ENCODE measurements around the gene MYO19. TPM values are rescaled to one million over a fixed set of nuclear protein-coding genes. Genes with fewer than 3 reads are reported as not detected.

MYO19 gene
- total RNA-seq, 1 experiment from 2014 or later, result 144 TPM

DNA sequence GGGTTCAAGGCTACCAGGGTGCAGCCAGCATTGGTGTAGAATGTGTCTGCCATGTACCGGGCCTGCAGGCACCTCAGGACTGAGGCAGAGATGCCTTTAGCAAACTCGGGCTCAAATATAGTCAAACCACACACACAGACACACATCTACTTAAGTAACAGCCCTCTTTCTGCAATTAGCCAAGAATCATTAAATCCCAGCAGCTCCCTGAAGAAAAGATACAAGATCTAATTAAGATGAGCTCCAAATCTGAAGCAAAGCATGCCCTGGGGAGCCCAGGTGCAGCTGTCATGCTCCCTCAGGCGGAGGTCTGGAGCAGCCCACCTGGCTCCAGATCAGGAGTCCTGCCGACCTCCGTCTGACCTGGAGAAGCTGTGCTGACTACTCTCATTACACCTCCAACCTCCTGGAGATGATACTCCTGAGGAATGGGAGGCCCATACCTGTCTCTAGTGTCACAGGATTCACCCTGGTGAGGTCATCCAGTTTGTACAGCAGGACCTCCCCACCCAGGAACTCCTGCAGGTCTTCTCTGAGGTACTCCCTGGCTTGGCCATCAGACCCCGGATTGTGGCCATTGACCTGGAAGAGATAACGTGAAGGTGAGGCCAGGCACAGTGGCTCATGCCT lies 6.9 kb downstream of the MYO19 start:
- H3K23me2 ChIP-seq (ENCODE audit: insufficient read length, low read depth, low read length, poor library complexity, severe bottlenecking), result no peaks in the 10 kb centered on the region
- H2BK20ac ChIP-seq (ENCODE audit: low read depth, low read length, poor library complexity, severe bottlenecking), result no peak overlapping the region
- H3K27ac ChIP-seq (ENCODE audit: insufficient read length, low read depth, low read length), result no peak overlapping the region
- Mint-ChIP-seq H3K27ac (no peak overlapping the region), H3K27me3 (ENCODE audit: low read depth) (no peaks in the 10 kb centered on the region; the same call in 1 of the 2 replicates), H3K4me3 (no peak overlapping the region; a peak in 1 of 5 replicates), H3K9me3 (no peaks in the 10 kb centered on the region), H3K36me3 (ENCODE audit: insufficient read depth in 1 of 3, low read depth in 3 of 3) (peaks cover 46 to 86% (median 72%) of the 10 kb centered on the region in 3 experiments; a peak in 6 of 7 replicates), H3K4me1 (peaks cover 0 to 3% of the 10 kb centered on the region in 2 experiments; a peak in 1 of 4 replicates)
- H2BK120ac ChIP-seq (ENCODE audit: low read depth, low read length, poor library complexity, severe bottlenecking), result no peak overlapping the region
- no peak overlapping the region for H4K8ac ChIP-seq (replicated peaks; ENCODE audit: insufficient read length, low read depth, low read length)
- no peak overlapping the region for H3T11ph ChIP-seq (ENCODE audit: low read length)
- no peak overlapping the region for H3K23ac ChIP-seq (ENCODE audit: insufficient read length, low read depth, low read length)
- H3K9me3 ChIP-seq (ENCODE audit: control insufficient read depth, low read depth, low read length), result no peaks in the 10 kb centered on the region
- H3K14ac ChIP-seq (ENCODE audit: insufficient read depth, low read length), result no peak overlapping the region
- no peak overlapping the region for H2AK5ac ChIP-seq (ENCODE audit: insufficient read length, low read length)
- peaks cover under 1% of the 10 kb centered on the region for H3K79me1 ChIP-seq (ENCODE audit: insufficient read depth, low read depth, low read length, poor library complexity, severe bottlenecking)
- DNase-seq, result no peak
- TF ChIP-seq, protein P1, sequence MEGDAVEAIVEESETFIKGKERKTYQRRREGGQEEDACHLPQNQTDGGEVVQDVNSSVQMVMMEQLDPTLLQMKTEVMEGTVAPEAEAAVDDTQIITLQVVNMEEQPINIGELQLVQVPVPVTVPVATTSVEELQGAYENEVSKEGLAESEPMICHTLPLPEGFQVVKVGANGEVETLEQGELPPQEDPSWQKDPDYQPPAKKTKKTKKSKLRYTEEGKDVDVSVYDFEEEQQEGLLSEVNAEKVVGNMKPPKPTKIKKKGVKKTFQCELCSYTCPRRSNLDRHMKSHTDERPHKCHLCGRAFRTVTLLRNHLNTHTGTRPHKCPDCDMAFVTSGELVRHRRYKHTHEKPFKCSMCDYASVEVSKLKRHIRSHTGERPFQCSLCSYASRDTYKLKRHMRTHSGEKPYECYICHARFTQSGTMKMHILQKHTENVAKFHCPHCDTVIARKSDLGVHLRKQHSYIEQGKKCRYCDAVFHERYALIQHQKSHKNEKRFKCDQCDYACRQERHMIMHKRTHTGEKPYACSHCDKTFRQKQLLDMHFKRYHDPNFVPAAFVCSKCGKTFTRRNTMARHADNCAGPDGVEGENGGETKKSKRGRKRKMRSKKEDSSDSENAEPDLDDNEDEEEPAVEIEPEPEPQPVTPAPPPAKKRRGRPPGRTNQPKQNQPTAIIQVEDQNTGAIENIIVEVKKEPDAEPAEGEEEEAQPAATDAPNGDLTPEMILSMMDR (conservative IDR thresholded peaks at IDR 0.05), result no peak
- H3K79me2 ChIP-seq (ENCODE audit: insufficient read depth, low read length), result no peaks in the 10 kb centered on the region
- no CpG with 5 or more reads among the region's 7 CpGs for WGBS (ENCODE audit: extremely low coverage, insufficient read length, low lambda C conversion rate)
- H4K20me1 ChIP-seq (ENCODE audit: control insufficient read depth, insufficient read depth, insufficient read length), result no peaks in the 10 kb centered on the region
- no peak overlapping the region for H3K9ac ChIP-seq (ENCODE audit: extremely low read depth, insufficient read length, low read length)
- no peak overlapping the region for H3K4me2 ChIP-seq (ENCODE audit: insufficient read depth, insufficient read length, low read length)
- no peak overlapping the region for H3K4ac ChIP-seq (ENCODE audit: low read depth, low read length)
- no peak overlapping the region for H2BK15ac ChIP-seq (ENCODE audit: low read depth, low read length)
- H2BK5ac ChIP-seq (ENCODE audit: insufficient read length, low read length), result no peak overlapping the region
- no peak overlapping the region for H4K91ac ChIP-seq (ENCODE audit: insufficient read length, low read depth, low read length)
- H3K18ac ChIP-seq (ENCODE audit: insufficient read length, low read depth, low read length), result no peak overlapping the region
- H2BK12ac ChIP-seq (ENCODE audit: insufficient read length, low read depth, low read length), result no peak overlapping the region
- no peak overlapping the region for H2AFZ ChIP-seq (ENCODE audit: low read length)
- no peak overlapping the region for H3K56ac ChIP-seq (ENCODE audit: insufficient read length, low read depth, low read length)
- H4K5ac ChIP-seq (ENCODE audit: insufficient read length, low read depth, low read length), result no peak overlapping the region
- H3K27me3 ChIP-seq (ENCODE audit: insufficient read depth, low read length), result no peaks in the 10 kb centered on the region
- H3K4me1 ChIP-seq (ENCODE audit: insufficient read depth, low read length), result no peaks in the 10 kb centered on the region
